Testis (tissue), 5 donors: ENCODE results near the gene TMEM229A. TPM values are rescaled to one million over a fixed set of nuclear protein-coding genes. Genes with fewer than 3 reads are reported as not detected.
"Not testable (repeated sequence)": the region's sequence is repeated elsewhere in the genome, so short reads cannot be mapped to it uniquely, and the experiment has no call there.

Experiments
- DNase-seq: peaks from one replicate; pipeline ENCODE4 v3.0.0-alpha.2; 2019
- H3K27ac ChIP-seq, 2 donors: fragments of 200-600 bp; sonication (generic); one replicate each; pipeline ENCODE4 v1.5.1; 2019
- H3K27me3 ChIP-seq: fragments of 200-600 bp; sonication (generic); one replicate; pipeline ENCODE4 v1.5.1; 2019
- H3K36me3 ChIP-seq: fragments of 200-600 bp; sonication (generic); one replicate; pipeline ENCODE4 v1.5.1; 2017; ENCODE audit warnings: low read depth; ENCODE audit errors: missing control alignments
- H3K4me1 ChIP-seq: fragments of 200-600 bp; sonication (generic); one replicate; pipeline ENCODE4 v1.5.1; 2019
- H3K4me3 ChIP-seq, 2 donors: fragments of 200-600 bp; sonication (generic); one replicate each; pipeline ENCODE4 v1.5.1; 2017 to 2019
- H3K9me3 ChIP-seq: fragments of 200-600 bp; sonication (generic); one replicate; pipeline ENCODE4 v1.5.1; 2017
- CTCF ChIP-seq, 3 experiments: fragments of 450-650 bp in 2 of 3; fragments of 200-600 bp in 1 of 3; sonication (generic) in 1 of 3; IDR thresholded peaks; one replicate each; pipeline ENCODE4 v1.5.1; 2016 to 2019; ENCODE audit warnings: antibody characterized with exemption in 3 of 3, mild to moderate bottlenecking in 2 of 3, moderate library complexity in 1 of 3
- POLR2A ChIP-seq: fragments of 450-650 bp; IDR thresholded peaks from one replicate; pipeline ENCODE4 v1.6.1; 2017; ENCODE audit warnings: antibody characterized with exemption, mild to moderate bottlenecking, moderate library complexity
- WGBS, 2 donors: methylation state at CpG; one replicate each; pipeline ENCODE4 v1.1.5; 2018; 5-methylcytosine and 5-hydroxymethylcytosine counted together
- intact Hi-C: fragments of 100-400 bp; cut with DNase I; formaldehyde crosslinking; loops from one replicate; pipeline ENCODE4 v1.15.1; 2023; ENCODE audit warnings: low total_unique reads
- long read RNA-seq, 2 donors: transcript quantifications; one replicate each; lab custom pipeline, GENCODE V29; 2026
- polyA plus RNA-seq: library from polyadenylated mRNA; stranded (reverse); fragments of 350-450 nt; fragmentation: Illumina TruSeq; extraction: RNeasy Lipid Tissue Mini Kit (QIAGEN cat#74804); gene quantifications from one replicate; pipeline ENCODE4 v1.2.3, GENCODE V29; 2014; ENCODE audit warnings: low read depth, low replicate concordance; ENCODE audit not compliant: insufficient read depth
- total RNA-seq, 2 donors: library from RNA; depleted of rRNA; stranded (reverse); fragments of >200 nt; gene quantifications; one replicate each; pipeline ENCODE4 v1.2.3, GENCODE V29; 2016

The TMEM229A gene
- total RNA-seq (10 to 100 TPM; 51.0 to 58.8 TPM), polyA plus RNA-seq (12.3 TPM)
- long read RNA-seq, donor 1, partial matches to known transcripts = 0 of 3 reads
- long read RNA-seq, donor 1, other reads (novel, unspliced or antisense) = 0 of 3 reads
- long read RNA-seq, donor 2, partial matches to known transcripts = 0 of 2 reads
- long read RNA-seq, donor 2, other reads (novel, unspliced or antisense) = 0 of 2 reads

GRCh38 chr7:124032369-124033094 is at the start of gene TMEM229A:
Gene TMEM229A (minus strand): TSS chr7:124033067. CDS start chr7:124033003, 64 bp downstream.
- WGBS, 2 donors = 1% methylated on average over 80 of the region's 87 CpGs; no CpG with 5 or more reads in 1 of the 2 donors
- Histone ChIP-seq H3K4me3 (peak within 1 kb of the TSS; percentile 57 to 69), H3K9me3 (no peaks in the 10 kb centered on the region), H3K36me3 (no peaks in the 10 kb centered on the region), H3K4me1 (peaks cover 5% of the 10 kb centered on the region), H3K27ac (peak within 1 kb of the TSS; percentile 80 to 86), H3K27me3 (no peaks in the 10 kb centered on the region)
- no peak for TF ChIP-seq POLR2A
- TF ChIP-seq CTCF (IDR thresholded peaks at IDR 0.05) = no peak
- peak; percentile 57 for DNase-seq
- intact Hi-C loops = no loop called here

DNA sequence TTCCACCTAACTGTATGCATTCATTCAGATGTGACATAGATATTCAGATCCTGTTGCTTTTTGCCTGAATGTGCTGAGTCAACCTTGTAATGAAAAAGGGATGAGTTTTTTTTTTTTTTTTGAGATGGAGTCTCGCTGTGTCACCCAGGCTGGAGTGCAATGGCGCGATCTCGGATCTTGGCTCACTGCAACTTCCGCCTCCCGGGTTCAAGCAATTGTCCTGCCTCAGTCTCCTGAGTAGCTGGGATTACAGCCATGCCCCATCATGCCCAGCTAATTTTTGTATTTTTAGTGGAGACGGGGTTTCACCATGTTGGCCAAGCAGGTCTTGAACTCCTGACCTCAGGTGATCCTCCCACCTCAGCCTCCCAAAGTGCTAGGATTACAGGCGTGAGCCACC is 49.4 kb upstream of the TMEM229A start:
- H3K27ac ChIP-seq, DNase-seq, H3K4me3 ChIP-seq, intact Hi-C loops, H3K27me3 ChIP-seq, H3K4me1 ChIP-seq, H3K36me3 ChIP-seq, H3K9me3 ChIP-seq: not testable (repeated sequence)
- WGBS, 2 donors = 92 to 96% methylated on average over 8 of the region's 8 CpGs

- TF ChIP-seq CTCF (IDR thresholded peaks at IDR 0.05) (peak in 1 of 3 experiments; percentile 21), POLR2A (no peak)
Measured at GRCh38 chr7:124077546-124077945, 44.7 kb upstream of the TMEM229A start.

GRCh38 chr7:124076841-124077240 is 44.0 kb upstream of the TMEM229A start:
- Histone ChIP-seq H3K4me3 (no peak overlapping the region), H3K27me3 (no peaks in the 10 kb centered on the region), H3K36me3 (no peaks in the 10 kb centered on the region), H3K9me3 (no peaks in the 10 kb centered on the region), H3K4me1 (peaks cover 3% of the 10 kb centered on the region), H3K27ac (no peak overlapping the region)
- no peak for DNase-seq
- TF ChIP-seq POLR2A (no peak), CTCF (IDR thresholded peaks at IDR 0.05) (no peak)
- intact Hi-C loops = no loop called here

More at GRCh38 chr7:124077546-124077945, 44.7 kb upstream of the TMEM229A start:
- no peak overlapping the region for H3K4me3 ChIP-seq
- no peaks in the 10 kb centered on the region for H3K9me3 ChIP-seq
- no peaks in the 10 kb centered on the region for H3K36me3 ChIP-seq
- no peaks in the 10 kb centered on the region for H3K27me3 ChIP-seq
- H3K4me1 ChIP-seq = peaks cover 1% of the 10 kb centered on the region
- WGBS, 2 donors = 52 to 78% methylated on average over 3 of the region's 3 CpGs
- no peak for DNase-seq
- intact Hi-C loops = no loop called here
- H3K27ac ChIP-seq = no peak overlapping the region

DNA sequence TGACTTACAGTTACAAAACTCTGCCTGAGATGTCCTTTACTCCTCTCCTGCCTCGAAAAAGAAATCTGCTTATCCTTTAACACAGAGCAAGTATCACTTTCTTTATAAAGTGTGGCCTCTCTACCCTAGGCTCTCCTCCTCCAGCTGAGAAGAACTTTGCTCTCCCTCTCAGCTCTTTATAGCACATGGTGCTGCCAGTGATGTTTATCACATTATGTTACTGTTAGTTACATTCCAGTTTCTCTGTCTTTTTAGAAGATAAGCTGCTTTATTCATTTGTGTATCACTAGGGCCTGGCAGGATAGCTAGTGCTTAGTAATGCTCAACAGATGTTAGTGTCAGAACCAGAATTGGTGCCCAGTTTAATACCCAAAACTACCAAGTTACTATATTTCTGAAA is 41.1 kb upstream of the TMEM229A start:
- H3K4me3 ChIP-seq = no peak overlapping the region
- H3K9me3 ChIP-seq = no peaks in the 10 kb centered on the region
- no peaks in the 10 kb centered on the region for H3K36me3 ChIP-seq
- peaks cover 3% of the 10 kb centered on the region for H3K4me1 ChIP-seq
- intact Hi-C loops = no loop called here
- WGBS, 2 donors = 35 to 76% methylated on average over 1 of the region's 1 CpG
- H3K27ac ChIP-seq = peak overlapping the region; percentile 40 to 58
- H3K27me3 ChIP-seq = no peaks in the 10 kb centered on the region
- TF ChIP-seq POLR2A (no peak), CTCF (IDR thresholded peaks at IDR 0.05) (no peak)
- peak; percentile 51 for DNase-seq
